Right forelimb (tissue), 1 donor: Measurements from ENCODE around the gene WWOX.
"Not testable (repeated sequence)": the region's sequence is repeated elsewhere in the genome, so short reads cannot be mapped to it uniquely, and the experiment has no call there.

Experiments
- DNase-seq: peaks from one replicate; pipeline ENCODE4 v3.0.0-alpha.2; 2018

WWOX gene

GRCh38 chr16:78594191-78594590 lies 494.7 kb downstream of the WWOX start:
- no peak for DNase-seq

- DNase-seq: no peak
These were observed 497.0 kb downstream of the WWOX start for GRCh38 chr16:78596348-78596995.

DNA sequence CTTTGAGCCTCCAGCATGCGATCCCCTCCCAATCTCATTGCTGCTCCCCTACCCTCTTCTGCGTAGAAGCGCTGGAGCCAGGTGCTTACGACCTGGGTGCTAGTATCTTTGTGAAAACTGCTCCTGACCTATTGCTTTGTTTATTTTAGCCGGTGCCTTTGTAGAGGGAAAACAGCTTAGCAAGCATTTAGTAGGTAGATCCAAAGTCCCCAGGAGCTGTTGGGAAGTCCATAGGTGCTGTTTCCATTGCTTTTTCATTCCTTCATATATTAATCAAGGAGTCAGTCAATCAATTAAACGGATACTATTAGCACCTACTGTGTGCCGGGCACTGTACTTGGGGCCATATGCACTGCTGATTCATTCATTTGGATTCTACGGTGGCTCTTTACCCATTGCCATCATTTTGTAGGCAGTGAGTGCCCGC lies 497.6 kb downstream of the WWOX start:
- DNase-seq: no peak

GRCh38 chr16:78597809-78598570 lies 498.5 kb downstream of the WWOX start:
- DNase-seq: no peak

- no peak for DNase-seq
These were observed 499.8 kb downstream of the WWOX start for GRCh38 chr16:78599271-78599670.

GRCh38 chr16:78604423-78605062 lies 505.1 kb downstream of the WWOX start:
- DNase-seq: not testable (repeated sequence)

DNA sequence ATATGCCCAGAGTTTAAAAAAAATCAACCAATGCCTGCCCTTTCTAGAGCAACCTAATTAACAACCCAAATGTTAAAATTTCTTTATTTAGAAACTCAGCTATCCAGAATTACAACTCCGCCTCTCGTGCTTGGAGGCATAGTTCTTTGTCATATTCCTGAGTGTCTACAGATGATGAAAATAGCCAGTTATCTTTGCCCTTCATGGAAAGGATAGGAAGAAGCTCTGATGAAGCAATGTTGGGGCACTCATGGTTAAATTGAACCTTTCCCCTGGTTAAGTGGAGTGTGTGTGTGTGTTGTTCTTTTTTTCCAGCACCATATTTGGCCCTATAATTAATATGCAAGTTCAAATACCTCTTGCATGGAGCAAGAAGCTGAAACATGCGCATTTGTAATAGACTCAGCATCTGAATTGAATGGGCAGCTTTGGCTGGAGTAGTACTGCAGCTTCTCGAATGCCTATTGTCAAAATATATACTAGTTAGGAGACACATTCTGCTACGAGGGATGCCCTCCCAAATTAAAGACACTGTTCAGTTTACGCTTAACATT lies 506.2 kb downstream of the WWOX start:
- no peak for DNase-seq

DNA sequence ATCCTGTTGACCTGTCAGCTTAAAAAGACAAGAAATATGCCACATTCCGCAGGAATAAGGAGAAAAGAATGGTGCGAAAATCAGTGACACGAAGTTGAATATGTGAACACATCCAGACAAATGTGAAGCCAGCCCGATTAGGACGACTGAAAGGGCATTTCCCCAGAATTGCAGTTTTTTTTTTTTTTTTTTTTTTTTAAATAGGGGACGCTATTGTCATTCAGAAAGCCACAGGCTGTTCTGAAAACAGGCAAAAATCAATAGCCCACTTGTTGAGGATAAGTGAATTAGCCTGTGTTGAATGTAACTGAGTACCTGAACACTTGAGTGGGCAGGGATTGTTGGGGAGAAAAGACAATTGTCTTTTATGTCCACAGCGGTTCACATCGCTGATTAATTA lies 507.1 kb downstream of the WWOX start:
- no peak for DNase-seq

DNA sequence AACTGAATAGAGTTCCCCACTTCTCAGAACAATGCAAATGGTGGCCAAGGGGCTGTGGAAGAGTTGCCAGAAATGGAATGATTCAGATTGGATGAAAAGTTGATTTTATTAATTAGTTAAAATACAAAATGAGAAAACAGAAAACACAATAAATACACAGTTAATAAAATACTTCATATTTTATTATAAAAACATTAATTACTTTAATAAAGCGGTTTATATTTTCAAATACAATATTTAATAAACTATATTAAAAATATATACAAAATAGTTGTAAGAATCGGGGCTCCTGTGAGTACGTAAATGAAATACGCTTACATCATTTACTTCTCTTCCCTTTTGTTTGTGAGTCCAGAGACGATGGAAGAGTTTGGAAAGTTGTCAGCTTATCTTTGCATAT lies 507.6 kb downstream of the WWOX start:
- DNase-seq: no peak

DNA sequence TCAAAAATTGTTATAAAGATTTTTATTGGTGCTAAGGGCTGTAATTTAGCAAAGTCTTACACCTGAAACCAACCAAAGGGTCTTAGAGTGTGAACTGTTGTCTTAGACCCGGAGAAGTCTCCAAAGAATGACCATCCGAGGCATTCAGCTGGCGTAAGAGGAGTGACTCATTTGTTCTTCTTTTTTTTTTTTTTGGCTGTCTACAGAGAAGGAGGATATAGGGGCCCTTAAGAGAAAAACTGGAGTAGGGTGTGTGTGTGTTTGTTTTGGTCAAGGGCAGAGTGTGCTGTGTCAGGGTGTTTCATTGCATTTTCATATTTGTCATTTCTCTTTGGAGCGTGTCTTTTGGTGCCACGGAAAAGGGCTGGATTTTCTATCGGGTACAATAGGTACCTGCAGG lies 508.0 kb downstream of the WWOX start:
- DNase-seq: no peak

DNA sequence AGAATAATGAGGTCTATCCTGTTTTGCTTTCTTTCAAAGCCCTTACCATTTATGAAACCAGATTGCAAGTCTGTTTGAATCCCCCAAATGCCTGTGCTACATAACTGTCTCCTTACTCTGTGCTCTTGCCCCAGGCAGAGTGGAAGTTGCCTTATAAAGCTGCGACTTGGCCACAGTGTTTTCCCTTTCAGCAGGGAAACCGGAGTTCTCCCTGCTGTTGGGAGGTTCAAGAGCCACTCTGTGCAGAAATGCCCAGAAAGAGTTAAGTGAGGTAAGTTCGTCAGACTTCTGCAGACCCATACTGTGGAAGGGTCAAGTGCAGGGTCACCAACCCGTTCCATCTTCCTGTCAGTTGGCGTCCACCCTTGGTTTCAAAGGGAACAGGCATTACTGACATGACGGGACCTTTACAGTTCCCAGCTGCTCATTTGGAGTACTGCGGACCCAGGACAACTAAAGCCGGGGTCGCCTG lies 508.9 kb downstream of the WWOX start:
- DNase-seq: no peak

DNA sequence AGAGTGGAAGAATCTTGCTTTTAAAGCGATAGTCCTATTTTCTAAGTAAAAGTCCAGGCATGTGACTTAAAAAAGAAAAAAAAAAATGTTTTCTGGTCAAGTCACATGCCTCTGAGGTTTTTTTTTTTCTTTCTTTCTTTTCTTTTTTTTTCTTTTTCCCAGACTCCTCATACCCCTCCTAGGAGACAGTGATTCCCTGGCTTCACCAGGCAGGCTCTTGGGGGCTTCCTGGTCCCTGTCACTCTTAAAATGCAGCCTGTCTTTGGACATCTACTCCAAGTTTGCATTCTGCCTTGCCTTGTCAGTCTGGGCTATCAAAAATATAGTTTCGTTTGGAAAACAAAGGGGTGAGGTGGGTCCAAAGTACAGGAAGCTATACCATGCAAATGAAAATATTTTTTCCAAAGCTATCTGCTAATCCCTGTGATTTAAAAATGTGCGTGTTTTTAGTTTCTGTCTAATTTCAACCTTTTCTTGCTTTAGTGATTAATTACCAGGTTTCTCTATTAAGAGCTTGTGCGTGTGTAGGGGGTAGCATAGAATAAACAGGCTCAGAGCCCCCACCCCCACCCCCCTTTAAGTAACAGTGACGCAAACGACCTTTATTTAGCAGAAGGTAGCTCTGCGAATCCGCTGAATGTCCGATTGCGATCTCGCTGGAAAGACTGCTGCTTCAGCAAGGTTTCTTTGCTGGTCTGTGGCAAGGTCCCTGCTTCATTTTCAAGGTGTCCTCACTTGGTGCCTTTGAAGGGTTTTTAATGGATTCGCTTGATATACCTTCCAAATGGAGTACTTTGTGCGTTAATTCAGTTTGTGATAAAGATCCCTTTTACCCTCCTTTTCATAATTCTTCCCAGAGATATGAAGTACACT lies 510.2 kb downstream of the WWOX start:
- DNase-seq: no peak

DNA sequence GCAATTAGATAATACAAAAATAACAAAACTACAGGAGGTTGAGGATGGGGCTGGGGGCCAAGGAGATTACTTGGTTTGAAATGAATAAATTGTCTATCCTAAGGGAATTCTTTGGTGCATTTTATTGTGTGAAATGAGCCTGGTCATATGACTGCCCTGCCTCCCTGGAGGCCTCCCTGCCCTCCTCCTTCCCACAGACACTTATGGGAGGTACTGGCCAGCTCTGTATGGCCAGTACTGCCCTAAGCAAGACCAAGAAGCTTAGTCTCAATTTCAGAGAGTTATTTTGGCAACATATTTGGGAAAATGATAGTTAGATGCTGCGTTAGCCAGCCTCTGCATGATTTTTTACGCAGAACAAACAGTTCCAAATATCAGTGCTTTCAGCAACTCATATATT lies 511.9 kb downstream of the WWOX start:
- DNase-seq: no peak

GRCh38 chr16:78619811-78620210 lies 520.4 kb downstream of the WWOX start:
- DNase-seq: no peak

DNA sequence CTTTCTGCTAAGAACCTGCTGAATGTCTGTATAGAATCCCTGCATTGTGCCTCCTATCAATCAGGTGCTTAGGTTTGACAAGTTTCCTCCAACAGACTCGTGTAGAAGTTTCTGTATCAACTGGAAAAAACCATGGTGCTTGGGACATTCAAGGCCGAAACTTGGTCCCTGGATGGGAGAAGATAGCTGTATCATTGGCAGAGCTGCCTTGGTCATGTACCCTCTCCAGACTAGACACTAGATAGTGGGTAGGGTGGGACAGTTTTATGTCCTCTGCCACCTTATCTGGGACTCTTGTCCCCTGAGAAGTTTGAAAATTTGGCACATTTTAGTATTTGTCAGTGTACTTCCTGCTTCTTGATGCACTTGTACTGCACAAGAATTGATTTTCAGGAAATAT lies 520.8 kb downstream of the WWOX start:
- DNase-seq: no peak

- no peak for DNase-seq
These were observed 524.3 kb downstream of the WWOX start for GRCh38 chr16:78623796-78624195.

DNA sequence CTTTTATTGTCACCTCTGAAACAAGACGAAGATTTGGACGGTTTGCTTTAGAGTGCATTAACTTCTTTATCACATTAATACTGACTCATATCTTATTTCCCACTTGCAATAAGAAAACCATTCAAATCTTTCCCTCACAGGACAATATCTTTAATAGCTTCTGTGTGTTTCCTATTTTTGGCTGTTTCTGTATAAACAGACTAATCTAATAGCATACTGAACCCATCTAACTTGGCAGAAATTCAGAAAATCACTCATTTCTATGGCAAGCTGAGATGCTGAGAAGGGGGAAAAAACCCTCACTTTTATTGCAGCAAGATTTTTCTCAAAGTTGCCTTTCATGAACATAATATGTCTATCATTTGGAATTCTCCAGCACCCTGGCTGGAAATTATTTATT lies 524.9 kb downstream of the WWOX start:
- DNase-seq: no peak

GRCh38 chr16:78628461-78629045 lies 529.1 kb downstream of the WWOX start:
- DNase-seq: no peak

DNA sequence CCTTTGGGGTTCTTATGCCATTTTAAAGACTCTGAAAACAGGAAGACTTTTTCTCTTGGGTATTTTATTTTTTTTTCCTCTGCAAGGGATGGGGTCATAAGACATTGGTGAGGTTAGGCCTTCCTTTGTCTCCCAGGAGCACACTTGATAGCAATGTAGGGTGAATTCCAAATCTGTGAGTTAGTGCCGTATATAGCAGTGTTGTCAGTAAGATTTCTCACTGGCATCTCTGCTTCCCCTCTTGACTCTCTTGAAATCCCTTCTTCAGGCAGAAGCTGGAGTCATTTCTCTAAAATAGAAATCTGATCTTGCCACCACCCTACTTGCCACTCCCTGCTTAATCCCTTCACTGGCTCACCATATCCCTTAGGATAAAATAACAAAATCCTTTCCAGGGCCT lies 529.7 kb downstream of the WWOX start:
- DNase-seq: no peak

DNA sequence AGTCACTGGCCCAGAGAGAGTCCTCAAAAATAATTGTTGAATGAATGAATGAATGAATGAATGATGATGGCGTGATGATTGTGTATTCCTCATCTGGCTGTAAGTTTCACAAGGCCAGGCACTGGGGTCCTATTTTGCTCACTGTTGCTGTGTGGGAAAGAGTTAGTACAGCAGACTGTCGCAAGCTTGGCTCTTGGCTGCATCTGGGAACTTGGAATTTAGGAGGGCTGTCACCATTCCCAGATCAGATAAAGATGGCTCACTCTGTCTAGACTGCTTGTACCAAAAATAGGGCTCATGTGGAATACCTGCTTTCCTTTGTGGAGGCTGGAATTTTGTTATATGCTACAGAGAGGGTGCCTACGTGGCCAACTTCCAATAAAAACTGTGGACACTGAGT lies 530.6 kb downstream of the WWOX start:
- no peak for DNase-seq

- no peak for DNase-seq
These were observed 534.1 kb downstream of the WWOX start for GRCh38 chr16:78633551-78633950.

DNA sequence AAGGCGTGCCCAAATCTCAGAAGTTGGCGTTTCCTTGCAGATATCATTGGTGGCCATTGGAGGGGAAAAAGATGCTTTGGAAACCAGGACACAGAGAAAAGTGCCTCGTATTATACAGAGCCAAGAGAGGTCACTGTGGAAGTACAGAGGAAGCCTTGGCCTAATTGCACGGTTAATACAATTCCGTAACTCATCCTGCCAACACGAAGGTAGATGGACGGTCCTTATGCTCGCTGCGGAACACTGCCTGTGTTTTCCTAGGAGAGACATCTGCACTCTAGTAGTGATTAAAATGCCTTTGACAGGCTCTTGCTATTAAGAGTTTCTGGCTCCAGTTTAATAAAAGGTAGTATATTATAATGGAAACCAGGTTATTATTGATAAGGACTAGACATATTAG lies 536.4 kb downstream of the WWOX start:
- DNase-seq: no peak
